ENCODE measurements around the gene SPRY1.

The SPRY1 gene

DNA sequence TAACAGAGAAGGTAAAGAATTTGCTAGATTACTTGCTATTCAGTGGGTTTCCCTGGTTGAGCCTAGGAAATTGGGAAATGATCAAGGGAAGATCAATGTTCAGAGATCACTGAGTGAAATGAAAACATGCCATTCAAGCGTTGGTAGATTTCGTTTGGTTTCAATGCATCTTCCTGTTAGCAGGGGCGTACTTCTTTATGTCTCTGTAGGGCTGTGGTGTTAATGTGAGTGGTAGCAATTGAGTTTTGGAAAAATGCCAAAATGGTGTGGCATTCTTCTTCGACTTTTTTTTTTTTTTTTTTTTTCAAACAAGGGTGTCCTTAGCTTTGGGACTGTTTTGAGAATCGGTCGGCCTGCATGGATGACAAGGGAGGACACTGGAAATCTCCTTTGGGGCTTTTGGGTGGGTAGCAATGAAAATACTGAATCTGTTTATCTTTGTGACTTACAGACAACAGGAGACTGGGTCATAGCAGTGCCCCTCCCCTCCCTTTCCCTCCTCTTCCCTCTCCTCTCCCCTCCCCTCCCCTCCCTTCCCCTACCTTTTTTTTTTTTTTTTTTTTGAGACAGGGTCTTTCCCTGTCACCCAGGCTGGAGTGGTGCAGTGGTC is 50.4 kb downstream of the SPRY1 start:
- DNase-seq = no peak

DNA sequence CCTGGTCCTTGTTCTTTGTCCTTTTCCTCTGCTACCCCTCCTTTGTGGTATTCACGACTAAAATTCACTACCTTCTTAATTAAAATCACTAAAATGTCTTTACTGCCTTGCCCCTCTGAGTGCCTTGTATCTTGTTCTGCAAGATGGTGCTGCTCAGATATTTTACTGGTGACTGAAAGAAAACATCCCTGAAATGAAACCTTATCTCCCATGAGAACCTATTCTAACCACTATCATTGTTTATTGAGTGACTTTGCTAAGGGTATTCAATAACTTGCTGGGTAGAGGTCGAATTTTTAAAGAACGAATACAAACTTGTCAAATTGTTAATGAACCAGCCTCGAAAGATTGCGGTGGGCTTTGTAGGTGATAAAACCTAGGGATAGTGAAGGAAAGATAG is 52.8 kb downstream of the SPRY1 start:
- no peak for DNase-seq

DNA sequence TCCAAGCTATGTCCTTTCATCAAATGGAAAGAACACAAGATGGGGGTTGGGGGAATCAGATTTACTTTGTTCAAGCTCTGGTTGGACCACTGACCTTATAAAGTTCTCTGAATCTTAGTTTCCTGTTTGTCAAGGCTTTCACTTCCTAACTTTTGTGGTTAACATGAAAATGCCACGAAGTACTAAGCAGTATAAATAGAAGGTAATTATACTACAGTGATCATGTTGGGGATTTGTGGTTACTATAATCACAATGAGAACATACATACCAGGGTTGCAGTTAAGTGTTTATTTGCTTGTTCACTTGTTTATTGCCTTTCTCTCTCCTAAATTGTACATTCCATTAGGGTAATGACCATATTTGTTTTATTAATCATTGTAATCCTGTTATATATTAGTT is 53.2 kb downstream of the SPRY1 start:
- no peak for DNase-seq

DNA sequence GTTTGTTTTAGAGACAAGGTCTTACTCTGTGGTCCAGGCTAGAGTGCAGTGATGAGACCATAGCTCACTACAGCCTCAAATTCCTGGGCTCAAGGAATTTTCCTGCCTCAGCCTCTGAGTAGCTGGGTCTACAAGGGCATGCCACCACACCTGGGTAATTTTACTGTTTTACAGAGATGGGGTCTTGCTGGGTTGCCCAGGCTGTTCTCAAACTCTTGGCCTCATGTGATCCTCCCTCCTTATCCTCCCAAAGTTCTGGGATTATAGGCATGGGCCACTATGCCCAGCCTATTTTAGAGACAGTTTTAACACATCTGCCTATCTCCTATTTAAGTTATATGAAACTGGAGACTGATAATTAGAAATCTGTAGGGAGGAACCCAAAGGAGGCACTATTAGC is 53.8 kb downstream of the SPRY1 start:
- DNase-seq = no peak

DNA sequence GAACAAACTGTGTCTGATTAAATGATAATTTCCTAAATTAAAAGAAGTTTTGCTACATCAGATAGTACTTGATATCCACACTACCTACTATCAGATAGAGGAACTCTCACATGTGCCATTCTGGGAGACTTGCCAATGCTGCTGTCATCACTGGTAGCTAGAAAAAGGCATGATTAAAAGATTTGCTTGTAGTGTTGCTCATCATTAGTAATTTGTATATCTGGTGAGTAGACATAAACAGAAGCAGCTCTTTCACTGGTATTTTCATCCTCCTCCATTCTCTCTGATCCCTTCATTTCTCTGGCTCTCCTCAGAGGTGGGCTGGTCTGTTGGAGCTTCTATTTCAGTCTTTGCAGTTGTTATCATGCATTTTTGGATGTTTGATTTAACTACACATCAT is 56.0 kb downstream of the SPRY1 start:
- no peak for DNase-seq

DNA sequence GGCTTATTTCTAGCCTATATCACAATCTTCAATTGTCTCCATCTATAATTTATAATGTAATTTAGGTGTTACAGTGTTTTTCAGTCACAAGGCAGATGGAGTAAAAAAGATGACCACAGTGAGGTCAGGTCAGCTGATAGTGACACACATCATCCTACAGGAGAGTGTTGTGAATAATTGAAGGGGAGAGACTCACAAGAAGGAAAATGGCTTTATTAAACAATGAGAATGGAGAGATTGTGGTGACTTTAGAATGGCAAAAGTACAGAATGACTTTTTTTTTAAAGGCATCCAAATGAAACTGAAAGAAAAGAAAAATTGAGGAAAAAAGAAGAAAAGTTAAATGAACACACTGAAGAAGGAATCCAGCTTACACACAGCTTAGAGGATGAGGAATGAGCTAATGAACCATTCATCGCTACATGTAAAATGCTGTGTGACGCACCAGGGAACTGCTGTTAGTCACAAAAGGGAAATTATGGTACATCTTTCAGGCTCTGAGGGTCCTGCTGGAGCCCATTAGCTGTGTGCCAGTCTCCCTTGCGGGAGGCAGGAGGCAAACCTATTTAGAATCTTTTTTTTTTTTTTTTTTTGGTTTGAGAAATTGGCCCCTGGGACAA is 56.6 kb downstream of the SPRY1 start:
- DNase-seq = no peak
